GM18520 (cell line): ENCODE results near the gene SUPT6H.

Experiments
- ATAC-seq: cut with Tn5 transposase; IDR thresholded peaks from one replicate; pipeline ENCODE4 v1.9.1; 2021; ENCODE audit not compliant: unreplicated experiment

The SUPT6H gene

GRCh38 chr17:28700278-28700677, 38.3 kb downstream of the SUPT6H start:
- no peak for ATAC-seq

- no peak for ATAC-seq
Measured at GRCh38 chr17:28700830-28701492, 39.0 kb downstream of the SUPT6H start.

- ATAC-seq: no peak
Measured at GRCh38 chr17:28702026-28702751, 40.2 kb downstream of the SUPT6H start.

- no peak for ATAC-seq
Measured at GRCh38 chr17:28702752-28703150, 40.7 kb downstream of the SUPT6H start.

- no peak for ATAC-seq
Measured at GRCh38 chr17:28703552-28704218, 41.7 kb downstream of the SUPT6H start.

GRCh38 chr17:28704219-28704858, 42.3 kb downstream of the SUPT6H start:
- no peak for ATAC-seq

- no peak for ATAC-seq
Measured at GRCh38 chr17:28705074-28705659, 43.2 kb downstream of the SUPT6H start.

- no peak for ATAC-seq
Measured at GRCh38 chr17:28705728-28706334, 43.8 kb downstream of the SUPT6H start.

GRCh38 chr17:28706471-28707338, 44.7 kb downstream of the SUPT6H start:
- ATAC-seq: no peak

- ATAC-seq: no peak
Measured at GRCh38 chr17:28707339-28707720, 45.3 kb downstream of the SUPT6H start.

- peak; percentile 64 for ATAC-seq
Measured at GRCh38 chr17:28710861-28711722, 49.1 kb downstream of the SUPT6H start.

GRCh38 chr17:28711723-28712031, 49.7 kb downstream of the SUPT6H start, which contains the start of gene PROCA1:
Gene PROCA1, minus strand, starts transcription at chr17:28711888. Its CDS starts 228 bp downstream, at chr17:28711660.
- no peak for ATAC-seq

- ATAC-seq: no peak
Measured at GRCh38 chr17:28712032-28712704, 50.2 kb downstream of the SUPT6H start.

GRCh38 chr17:28712705-28713415, 50.9 kb downstream of the SUPT6H start:
- no peak for ATAC-seq

- no peak for ATAC-seq
Measured at GRCh38 chr17:28714281-28714680, 52.3 kb downstream of the SUPT6H start.

GRCh38 chr17:28715217-28715616, 53.2 kb downstream of the SUPT6H start:
- ATAC-seq: no peak

GRCh38 chr17:28716740-28717577, 55.0 kb downstream of the SUPT6H start:
- no peak for ATAC-seq
